GM19099 (cell line): Measurements from ENCODE around the gene ALDOC.

Experiments
- POLR2A ChIP-seq: IDR thresholded peaks from 3 replicates; pipeline ENCODE4 v1.6.1; 2011; ENCODE audit warnings: low read depth; ENCODE audit not compliant: insufficient read length; ENCODE audit errors: extremely low read depth

The ALDOC gene

GRCh38 chr17:28530926-28531325, 45.8 kb downstream of the ALDOC start:
- no peak for TF ChIP-seq POLR2A

GRCh38 chr17:28530250-28530649, 46.4 kb downstream of the ALDOC start:
- no peak for TF ChIP-seq POLR2A

DNA sequence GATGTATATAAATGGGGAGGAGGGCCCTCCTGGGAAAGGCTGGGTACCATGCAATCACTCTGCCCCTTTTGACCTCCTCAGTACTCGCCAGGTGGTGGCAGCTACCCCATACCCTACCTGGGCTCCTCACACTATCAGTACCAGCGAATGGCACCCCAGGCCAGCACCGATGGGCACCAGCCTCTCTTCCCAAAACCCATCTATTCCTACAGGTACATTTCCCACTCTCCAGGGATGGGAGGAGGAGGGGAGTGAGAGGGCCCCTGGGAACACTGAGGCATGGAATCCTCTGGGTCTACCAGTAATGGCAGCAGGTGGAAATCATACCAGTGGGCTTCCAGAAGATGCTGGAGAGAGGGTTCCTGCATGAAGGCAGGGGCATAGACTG, 47.7 kb downstream of the ALDOC start:
- no peak for TF ChIP-seq POLR2A

DNA sequence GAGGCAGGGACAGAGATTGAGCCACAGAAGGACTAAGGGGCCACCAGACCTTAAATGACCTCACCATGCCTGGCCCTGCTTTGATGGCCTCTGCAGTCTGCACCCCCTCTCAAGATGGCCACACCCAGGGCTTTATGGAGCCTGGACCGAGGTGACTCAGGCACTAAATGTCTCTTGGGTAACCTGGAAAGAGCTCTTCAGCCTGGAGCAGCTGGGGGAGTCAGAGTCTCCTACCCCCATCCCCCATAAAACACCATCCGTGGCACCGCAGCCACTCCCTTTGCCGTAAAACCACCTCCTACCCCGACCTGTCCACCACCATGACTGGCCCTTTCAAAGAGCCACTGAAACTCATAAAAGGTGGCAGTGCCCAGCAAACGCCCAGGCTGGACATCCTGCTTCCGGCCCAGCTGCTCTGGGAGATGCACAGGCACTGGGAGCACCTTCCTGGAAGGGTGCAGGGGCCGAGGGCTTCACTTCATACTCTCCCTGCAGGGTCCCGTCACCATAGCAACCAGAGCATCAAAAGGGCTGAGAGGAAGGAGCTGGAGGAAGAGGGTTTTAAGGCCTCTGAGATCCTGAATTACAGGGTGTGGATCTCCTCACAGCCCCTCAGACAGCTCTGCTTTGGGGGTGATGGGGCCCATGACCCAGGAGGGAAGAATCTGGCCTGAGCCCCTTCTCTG, 48.2 kb downstream of the ALDOC start:
- no peak for TF ChIP-seq POLR2A

GRCh38 chr17:28527859-28528258, 48.8 kb downstream of the ALDOC start:
- no peak for TF ChIP-seq POLR2A

- no peak for TF ChIP-seq POLR2A
These were observed 49.5 kb downstream of the ALDOC start for GRCh38 chr17:28527181-28527681.

GRCh38 chr17:28526381-28526780, 50.3 kb downstream of the ALDOC start:
- no peak for TF ChIP-seq POLR2A

- TF ChIP-seq POLR2A = no peak
These were observed 51.9 kb downstream of the ALDOC start for GRCh38 chr17:28524476-28525424.

GRCh38 chr17:28523876-28524275, 52.8 kb downstream of the ALDOC start:
- TF ChIP-seq POLR2A = no peak

DNA sequence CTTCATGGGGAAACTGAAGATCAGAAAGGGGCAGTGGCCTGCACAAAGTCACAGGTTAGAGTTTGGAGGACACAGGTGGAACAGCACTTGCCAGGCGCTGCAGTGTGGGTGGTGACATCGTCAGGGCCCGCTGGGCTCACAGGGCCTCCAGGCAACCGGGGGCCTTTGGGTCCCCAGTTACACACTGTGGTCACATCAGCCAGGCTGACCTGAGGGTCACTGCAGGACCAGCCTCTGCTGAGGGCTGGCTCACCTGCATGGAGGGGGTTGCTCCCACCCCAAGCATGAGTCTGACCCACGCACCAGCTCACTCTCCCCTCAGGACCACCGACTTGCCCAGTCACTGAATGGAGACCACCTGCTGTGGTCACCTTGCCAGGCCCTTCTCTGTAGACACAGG, 53.5 kb downstream of the ALDOC start:
- no peak for TF ChIP-seq POLR2A
